ENCODE results near the gene SSX2IP. TPM values are rescaled to one million over a fixed set of nuclear protein-coding genes. Genes with fewer than 3 reads are reported as not detected.
"Not testable (repeated sequence)": the region's sequence is repeated elsewhere in the genome, so short reads cannot be mapped to it uniquely, and the experiment has no call there.

The SSX2IP gene
- total RNA-seq, 5 donors from 2014 or later (not counting 1 experiment from before 2014, with no cell fraction given) = 6.2 to 10.9 (median 7.7) TPM

DNA sequence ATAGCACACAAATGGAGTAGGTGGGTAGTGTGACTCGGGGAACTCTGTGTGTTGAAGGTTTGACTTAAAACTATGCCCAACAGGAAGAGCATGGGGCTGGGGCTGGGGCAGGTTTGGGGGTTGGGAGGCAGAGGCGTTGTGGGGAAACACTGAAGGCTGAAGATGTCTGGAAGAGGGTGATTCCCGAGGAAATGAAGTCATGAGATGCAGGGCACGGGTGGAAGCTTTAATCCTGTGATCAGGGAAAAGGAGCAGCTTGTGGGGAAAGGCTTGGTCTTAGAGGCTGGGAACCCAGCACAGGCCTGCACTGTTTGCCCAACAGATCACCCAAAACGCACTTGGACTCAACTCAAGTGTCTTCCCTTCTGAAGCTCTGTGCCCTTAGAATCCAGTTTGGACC is 89.5 kb downstream of the SSX2IP start:
- ChIA-PET POLR2A (no interaction called here), CTCF (interaction anchor here (0.5 to 0.8 kb wide), 4 partner anchors 29 to 1845 kb away, joined by 3 to 6 read pairs (median 3); no protein-coding TSS in a partner anchor)
- no peak overlapping the region for H3K27ac ChIP-seq (ENCODE audit: low read length)

DNA sequence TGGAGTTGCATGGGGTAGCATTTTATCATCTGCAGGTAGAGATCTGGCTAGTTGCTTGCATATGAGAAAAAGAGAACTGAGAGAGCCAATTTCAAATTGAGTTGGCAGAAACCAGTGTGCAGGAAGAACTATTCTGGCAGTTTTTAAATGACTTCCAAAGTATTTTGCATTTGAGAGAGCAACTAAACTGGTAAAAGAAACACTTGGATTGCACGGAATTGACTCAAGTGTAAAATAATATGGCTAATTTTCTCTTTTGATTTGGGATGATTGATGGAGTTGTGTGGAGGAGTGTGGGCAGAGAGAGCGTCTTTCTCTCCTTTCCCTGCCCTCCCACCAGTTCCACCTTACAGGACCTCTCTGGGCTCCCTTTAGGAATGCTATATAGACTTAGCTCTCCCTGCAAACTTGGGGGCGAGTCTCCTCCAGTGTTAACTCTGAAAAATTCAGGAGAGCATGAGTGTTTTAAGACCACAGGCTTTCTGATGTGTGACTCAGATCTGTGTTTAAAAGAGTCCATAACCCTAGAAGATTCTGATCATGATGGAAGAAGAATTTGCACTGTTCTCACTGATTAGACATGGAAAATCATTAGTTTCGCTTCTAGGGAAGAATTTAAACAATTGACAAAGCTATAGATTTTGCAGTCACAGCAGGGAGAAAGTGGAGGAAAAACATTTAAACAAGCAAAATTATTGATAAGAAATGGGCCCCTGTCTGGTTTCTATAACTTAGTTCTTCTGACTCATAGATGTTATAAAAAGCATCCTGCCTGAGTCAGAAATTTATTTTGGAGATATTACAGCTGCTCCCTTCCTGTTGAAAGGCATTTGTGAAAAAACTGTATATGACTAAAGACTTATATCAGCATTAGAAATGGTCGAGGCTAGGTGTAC is 91.2 kb downstream of the SSX2IP start:
- Mint-ChIP-seq H3K4me1 (peaks cover 0 to 8% (median 3%) of the 10 kb centered on the region in 3 donors), H3K9me3 (peaks cover 0 to under 1% (median 0%) of the 10 kb centered on the region in 3 donors), H3K36me3 (no peaks in the 10 kb centered on the region), H3K27me3 (no peaks in the 10 kb centered on the region), H3K4me3 (no peak overlapping the region), H3K27ac (peak overlapping the region in 1 of 2 donors; percentile 9)
- POLR2A ChIA-PET = no interaction called here
- Histone ChIP-seq H3K36me3 (ENCODE audit: control insufficient read depth in 2 of 2, extremely low read depth in 1 of 2, insufficient read depth in 1 of 2, low read length in 1 of 2) (no peaks in the 10 kb centered on the region), H3K4me1 (ENCODE audit: control insufficient read depth in 1 of 2, extremely low read depth in 1 of 2, insufficient read depth in 2 of 2, low read length in 2 of 2) (no peaks in the 10 kb centered on the region), H3K9me3 (no peaks in the 10 kb centered on the region), H3K27me3 (replicated peaks in 1 of 2; ENCODE audit: control insufficient read depth in 2 of 2, extremely low read depth in 1 of 2, insufficient read depth in 2 of 2, low read length in 1 of 2) (no peaks in the 10 kb centered on the region), H3K27ac (ENCODE audit: low read length) (no peak overlapping the region), H3K4me3 (ENCODE audit: control insufficient read depth in 1 of 2, extremely low read depth in 1 of 2, low read length in 1 of 2) (no peak overlapping the region)
- DNase-seq (no peak), ATAC-seq (replicated peaks in 1 of 4) (no peak)
- CTCF ChIA-PET = interaction anchor here in 1 of 2 donors (0.5 kb wide), 1 partner anchor 492 kb away, joined by 3 read pairs; no protein-coding TSS in a partner anchor
- 59% methylated on average over 3 of the region's 5 CpGs for WGBS (ENCODE audit: insufficient coverage)

More for the DNA sequence above, 89.5 kb downstream of the SSX2IP start:
- no peaks in the 10 kb centered on the region for H3K4me1 ChIP-seq (ENCODE audit: control insufficient read depth in 1 of 2, extremely low read depth in 1 of 2, insufficient read depth in 2 of 2, low read length in 2 of 2)
- peaks cover 6% of the 10 kb centered on the region for H3K36me3 Mint-ChIP-seq
- peaks cover 0 to 8% (median 3%) of the 10 kb centered on the region in 3 donors for H3K4me1 Mint-ChIP-seq
- no peak overlapping the region for H3K4me3 ChIP-seq (ENCODE audit: control insufficient read depth in 1 of 2, extremely low read depth in 1 of 2, low read length in 1 of 2)
- H3K27me3 Mint-ChIP-seq = no peaks in the 10 kb centered on the region
- H3K36me3 ChIP-seq (ENCODE audit: control insufficient read depth in 2 of 2, extremely low read depth in 1 of 2, insufficient read depth in 1 of 2, low read length in 1 of 2) = no peaks in the 10 kb centered on the region
- ATAC-seq (replicated peaks in 1 of 4) (no peak), DNase-seq (no peak)
- peaks cover 0 to 17% (median 15%) of the 10 kb centered on the region in 3 donors for H3K9me3 Mint-ChIP-seq
- H3K27me3 ChIP-seq (replicated peaks in 1 of 2; ENCODE audit: control insufficient read depth in 2 of 2, extremely low read depth in 1 of 2, insufficient read depth in 2 of 2, low read length in 1 of 2) = peaks cover 0 to 5% of the 10 kb centered on the region in 2 experiments
- WGBS (ENCODE audit: insufficient coverage) = 78% methylated on average over 4 of the region's 5 CpGs
- no peak overlapping the region for H3K4me3 Mint-ChIP-seq
- no peaks in the 10 kb centered on the region for H3K9me3 ChIP-seq
- no peak overlapping the region for H3K27ac Mint-ChIP-seq

DNA sequence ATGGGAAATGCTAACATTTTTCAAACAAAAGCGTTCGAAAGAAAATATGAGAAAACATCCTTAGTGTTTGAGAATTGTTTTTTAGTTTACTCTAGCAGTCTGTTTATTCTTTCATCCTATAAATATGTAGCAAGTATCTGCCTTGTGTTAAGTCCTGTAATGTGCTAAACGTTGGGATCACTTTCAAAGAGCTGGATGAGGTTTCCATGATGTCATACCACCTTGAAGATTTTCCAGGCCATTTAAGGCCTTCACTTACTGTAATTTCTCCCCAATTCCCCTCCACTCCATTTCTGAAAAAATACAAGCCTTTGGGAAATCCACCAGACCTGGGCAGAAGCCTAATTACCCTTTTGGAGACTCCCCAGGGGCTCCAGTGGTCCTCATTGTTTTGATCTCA is 91.8 kb downstream of the SSX2IP start:
- ATAC-seq (replicated peaks in 1 of 4) = no peak
- H3K4me3 ChIP-seq (ENCODE audit: control insufficient read depth in 1 of 2, extremely low read depth in 1 of 2, low read length in 1 of 2) = no peak overlapping the region
- no peaks in the 10 kb centered on the region for H3K36me3 ChIP-seq (ENCODE audit: control insufficient read depth in 2 of 2, extremely low read depth in 1 of 2, insufficient read depth in 1 of 2, low read length in 1 of 2)
- Mint-ChIP-seq H3K36me3 (no peaks in the 10 kb centered on the region), H3K27me3 (no peaks in the 10 kb centered on the region), H3K4me3 (no peak overlapping the region), H3K9me3 (no peaks in the 10 kb centered on the region), H3K27ac (no peak overlapping the region), H3K4me1 (peaks cover 0 to 8% (median 3%) of the 10 kb centered on the region in 3 donors)
- WGBS (ENCODE audit: insufficient coverage) = no CpG with 5 or more reads among the region's 3 CpGs
- ChIA-PET POLR2A (no interaction called here), CTCF (interaction anchor here in 1 of 2 donors (0.5 kb wide), 1 partner anchor 491 kb away, joined by 3 read pairs; no protein-coding TSS in a partner anchor)
- H3K4me1 ChIP-seq (ENCODE audit: control insufficient read depth in 1 of 2, extremely low read depth in 1 of 2, insufficient read depth in 2 of 2, low read length in 2 of 2) = no peaks in the 10 kb centered on the region
- H3K9me3 ChIP-seq = no peaks in the 10 kb centered on the region
- H3K27ac ChIP-seq (ENCODE audit: low read length) = no peak overlapping the region
- no peaks in the 10 kb centered on the region for H3K27me3 ChIP-seq (replicated peaks in 1 of 2; ENCODE audit: control insufficient read depth in 2 of 2, extremely low read depth in 1 of 2, insufficient read depth in 2 of 2, low read length in 1 of 2)
- DNase-seq = no peak

DNA sequence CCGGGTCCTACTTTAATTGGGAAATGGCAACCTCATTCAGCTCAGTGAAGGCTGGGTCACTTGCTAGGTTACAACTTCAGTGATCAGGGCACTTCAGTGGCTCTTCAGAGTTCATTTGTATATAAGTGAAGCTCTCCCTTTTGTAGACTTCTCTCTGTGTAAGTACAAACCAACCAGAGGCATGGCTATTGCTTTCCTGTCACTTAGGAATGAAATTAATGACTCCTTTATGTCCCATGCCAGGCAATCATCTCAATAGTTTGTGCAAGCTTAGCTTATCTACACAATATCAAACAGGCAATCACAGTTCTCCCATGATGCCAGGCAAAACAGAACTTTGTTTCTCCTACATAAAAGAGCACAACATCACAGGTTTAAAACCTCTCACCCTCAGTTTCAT is 93.2 kb downstream of the SSX2IP start:
- H3K27ac ChIP-seq (ENCODE audit: low read length) = no peak overlapping the region
- no peaks in the 10 kb centered on the region for H3K9me3 Mint-ChIP-seq
- peaks cover 0 to 4% of the 10 kb centered on the region in 2 donors for H3K27me3 Mint-ChIP-seq
- ChIA-PET POLR2A (no interaction called here), CTCF (no interaction called here)
- no peak for DNase-seq
- H3K36me3 ChIP-seq (ENCODE audit: control insufficient read depth in 2 of 2, extremely low read depth in 1 of 2, insufficient read depth in 1 of 2, low read length in 1 of 2) = no peaks in the 10 kb centered on the region
- no peaks in the 10 kb centered on the region for H3K36me3 Mint-ChIP-seq
- no peak overlapping the region for H3K4me3 Mint-ChIP-seq
- H3K27me3 ChIP-seq (replicated peaks in 1 of 2; ENCODE audit: control insufficient read depth in 2 of 2, extremely low read depth in 1 of 2, insufficient read depth in 2 of 2, low read length in 1 of 2) = no peaks in the 10 kb centered on the region
- peaks cover 0 to 8% (median 3%) of the 10 kb centered on the region in 3 donors for H3K4me1 Mint-ChIP-seq
- ATAC-seq (replicated peaks in 1 of 4) = no peak
- no peaks in the 10 kb centered on the region for H3K4me1 ChIP-seq (ENCODE audit: control insufficient read depth in 1 of 2, extremely low read depth in 1 of 2, insufficient read depth in 2 of 2, low read length in 2 of 2)
- no peak overlapping the region for H3K4me3 ChIP-seq (ENCODE audit: control insufficient read depth in 1 of 2, extremely low read depth in 1 of 2, low read length in 1 of 2)
- no peak overlapping the region for H3K27ac Mint-ChIP-seq
- no peaks in the 10 kb centered on the region for H3K9me3 ChIP-seq
- 89% methylated on average over 1 of the region's 1 CpG for WGBS (ENCODE audit: insufficient coverage)

DNA sequence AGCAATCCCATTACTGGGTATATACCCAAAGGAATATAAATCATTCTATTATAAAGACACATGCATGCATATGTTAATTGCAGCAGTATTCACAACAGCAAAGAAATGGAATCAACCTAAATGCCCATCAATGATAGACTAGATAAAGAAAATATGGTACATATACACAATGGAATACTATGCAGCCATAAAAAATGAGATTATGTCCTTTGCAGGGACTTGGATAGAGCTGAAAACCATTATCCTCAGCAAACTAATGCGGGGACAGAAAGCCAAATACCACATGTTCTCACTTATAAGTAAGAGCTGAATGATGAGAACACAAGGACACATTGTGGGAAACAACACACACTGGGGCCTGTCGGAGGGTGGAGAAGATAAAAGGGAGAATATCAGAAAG is 95.3 kb downstream of the SSX2IP start:
- CTCF ChIA-PET; H3K9me3 ChIP-seq; ATAC-seq (replicated peaks in 1 of 4); H3K36me3 Mint-ChIP-seq; DNase-seq; H3K9me3 Mint-ChIP-seq; H3K4me1 ChIP-seq (ENCODE audit: control insufficient read depth in 1 of 2, extremely low read depth in 1 of 2, insufficient read depth in 2 of 2, low read length in 2 of 2); H3K27ac ChIP-seq (ENCODE audit: low read length); H3K27ac Mint-ChIP-seq; H3K27me3 ChIP-seq (replicated peaks in 1 of 2; ENCODE audit: control insufficient read depth in 2 of 2, extremely low read depth in 1 of 2, insufficient read depth in 2 of 2, low read length in 1 of 2); H3K4me3 ChIP-seq (ENCODE audit: control insufficient read depth in 1 of 2, extremely low read depth in 1 of 2, low read length in 1 of 2); POLR2A ChIA-PET; H3K4me3 Mint-ChIP-seq; H3K36me3 ChIP-seq (ENCODE audit: control insufficient read depth in 2 of 2, extremely low read depth in 1 of 2, insufficient read depth in 1 of 2, low read length in 1 of 2); H3K4me1 Mint-ChIP-seq: not testable (repeated sequence)
- H3K27me3 Mint-ChIP-seq = peaks cover 9 to 15% of the 10 kb centered on the region in 2 donors
- no CpG with 5 or more reads among the region's 2 CpGs for WGBS (ENCODE audit: insufficient coverage)
